Osteoblast (primary cell): ENCODE results near the gene CYLC2. TPM values are rescaled to one million over a fixed set of nuclear protein-coding genes. Genes with fewer than 3 reads are reported as not detected.

Experiments used
- DNase-seq: peaks from one replicate; pipeline ENCODE4 v3.0.0; 2011; ENCODE audit warnings: low spot score, mixed read lengths; ENCODE audit not compliant: insufficient read length; ENCODE audit errors: missing footprints
- H2AFZ ChIP-seq: 2 replicates; pipeline ENCODE4 v1.6.0; 2011; ENCODE audit warnings: mild to moderate bottlenecking, low read length
- H3K27ac ChIP-seq: 2 replicates; pipeline ENCODE4 v1.5.1; 2011; ENCODE audit warnings: mild to moderate bottlenecking, low read depth, low read length, moderate library complexity
- H3K27me3 ChIP-seq: 2 replicates; pipeline ENCODE4 v1.6.0; 2012; ENCODE audit warnings: mild to moderate bottlenecking, control low read depth, inconsistent platforms, low read length, moderate library complexity; ENCODE audit not compliant: insufficient read depth
- H3K36me3 ChIP-seq: 2 replicates; pipeline ENCODE4 v1.5.1; 2011; ENCODE audit warnings: mild to moderate bottlenecking, low read length, control low read depth, moderate library complexity; ENCODE audit not compliant: insufficient read depth
- H3K4me1 ChIP-seq: 2 replicates; pipeline ENCODE4 v1.5.1; 2011; ENCODE audit warnings: mild to moderate bottlenecking, low read length, control low read depth, moderate library complexity; ENCODE audit not compliant: insufficient read depth
- H3K4me2 ChIP-seq: 2 replicates; pipeline ENCODE4 v1.6.0; 2011; ENCODE audit warnings: mild to moderate bottlenecking, low read length; ENCODE audit not compliant: insufficient read depth
- H3K4me3 ChIP-seq: fragments of 200-600 bp; sonication (generic); 3 replicates; pipeline ENCODE4 v1.5.1; 2012; ENCODE audit warnings: mild to moderate bottlenecking, low read length, inconsistent platforms; ENCODE audit not compliant: insufficient read depth
- H3K79me2 ChIP-seq: 2 replicates; pipeline ENCODE4 v1.6.0; 2012; ENCODE audit warnings: mild to moderate bottlenecking, low read length, control low read depth, inconsistent platforms; ENCODE audit not compliant: insufficient read depth
- H3K9me3 ChIP-seq: 2 replicates; pipeline ENCODE4 v1.5.1; 2011; ENCODE audit warnings: low read depth, low read length, control low read depth
- H4K20me1 ChIP-seq: 2 replicates; pipeline ENCODE4 v1.6.0; 2012; ENCODE audit warnings: mild to moderate bottlenecking, low read length, control low read depth; ENCODE audit not compliant: insufficient read depth
- total RNA-seq: library from RNA; depleted of rRNA; stranded (reverse); fragments of >200 nt; gene quantifications from 2 replicates; pipeline ENCODE4 v1.2.3, GENCODE V29; 2012
- TF ChIP-seq, protein P1 (sequence below): IDR thresholded peaks from 2 replicates; pipeline ENCODE4 v1.5.1; 2011; ENCODE audit warnings: mild to moderate bottlenecking, low read depth, low read length, moderate library complexity; ENCODE audit errors: extremely low read depth

The CYLC2 gene
- total RNA-seq, 1 donor: not detected

DNA sequence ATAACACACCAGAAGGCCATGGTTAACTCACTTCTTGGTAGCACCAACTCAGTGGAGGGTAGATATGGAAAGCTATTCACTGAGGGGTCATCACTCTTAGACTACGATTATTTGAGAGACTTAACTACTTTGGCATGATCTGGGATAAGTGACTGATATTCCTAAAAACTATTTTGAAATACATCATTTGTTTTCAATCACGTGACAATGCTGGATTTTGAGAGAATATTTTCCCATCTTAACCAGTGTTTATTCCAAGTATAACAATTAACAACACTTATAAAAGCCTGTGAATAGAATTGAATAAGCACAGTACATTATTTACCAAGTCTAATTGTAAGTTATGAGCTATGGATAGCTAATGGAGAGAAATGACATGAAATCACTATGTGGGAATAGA, 22.4 kb upstream of the CYLC2 start:
- Histone ChIP-seq H3K9me3 (peaks cover 6% of the 10 kb centered on the region), H3K4me2 (no peak overlapping the region), H4K20me1 (no peaks in the 10 kb centered on the region), H3K4me1 (no peaks in the 10 kb centered on the region), H3K36me3 (no peaks in the 10 kb centered on the region), H3K27ac (no peak overlapping the region), H3K27me3 (no peaks in the 10 kb centered on the region), H3K4me3 (no peak overlapping the region), H2AFZ (no peak overlapping the region), H3K79me2 (no peaks in the 10 kb centered on the region)
- TF ChIP-seq, protein P1, sequence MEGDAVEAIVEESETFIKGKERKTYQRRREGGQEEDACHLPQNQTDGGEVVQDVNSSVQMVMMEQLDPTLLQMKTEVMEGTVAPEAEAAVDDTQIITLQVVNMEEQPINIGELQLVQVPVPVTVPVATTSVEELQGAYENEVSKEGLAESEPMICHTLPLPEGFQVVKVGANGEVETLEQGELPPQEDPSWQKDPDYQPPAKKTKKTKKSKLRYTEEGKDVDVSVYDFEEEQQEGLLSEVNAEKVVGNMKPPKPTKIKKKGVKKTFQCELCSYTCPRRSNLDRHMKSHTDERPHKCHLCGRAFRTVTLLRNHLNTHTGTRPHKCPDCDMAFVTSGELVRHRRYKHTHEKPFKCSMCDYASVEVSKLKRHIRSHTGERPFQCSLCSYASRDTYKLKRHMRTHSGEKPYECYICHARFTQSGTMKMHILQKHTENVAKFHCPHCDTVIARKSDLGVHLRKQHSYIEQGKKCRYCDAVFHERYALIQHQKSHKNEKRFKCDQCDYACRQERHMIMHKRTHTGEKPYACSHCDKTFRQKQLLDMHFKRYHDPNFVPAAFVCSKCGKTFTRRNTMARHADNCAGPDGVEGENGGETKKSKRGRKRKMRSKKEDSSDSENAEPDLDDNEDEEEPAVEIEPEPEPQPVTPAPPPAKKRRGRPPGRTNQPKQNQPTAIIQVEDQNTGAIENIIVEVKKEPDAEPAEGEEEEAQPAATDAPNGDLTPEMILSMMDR: no peak
- DNase-seq: no peak

DNA sequence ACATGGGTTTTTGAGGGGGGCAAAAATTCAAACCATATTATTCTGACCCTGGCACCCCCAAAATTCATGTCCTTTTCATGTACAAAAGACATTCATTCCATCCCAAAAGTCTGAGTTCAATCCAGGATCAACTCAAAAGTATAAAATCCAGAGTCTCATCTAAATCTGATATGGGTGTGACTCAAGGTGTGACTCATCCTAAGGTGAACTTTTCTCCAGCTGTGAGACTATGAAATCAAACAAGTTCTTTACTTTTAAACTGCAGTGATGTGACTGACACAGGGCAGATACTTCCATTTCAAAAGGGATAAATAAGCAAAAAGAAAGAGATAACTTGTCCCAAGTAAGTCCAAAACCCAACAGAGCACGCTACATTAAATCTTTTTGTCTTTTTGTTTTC, 20.6 kb upstream of the CYLC2 start:
- no peak for DNase-seq
- TF ChIP-seq, protein P1: no peak

DNA sequence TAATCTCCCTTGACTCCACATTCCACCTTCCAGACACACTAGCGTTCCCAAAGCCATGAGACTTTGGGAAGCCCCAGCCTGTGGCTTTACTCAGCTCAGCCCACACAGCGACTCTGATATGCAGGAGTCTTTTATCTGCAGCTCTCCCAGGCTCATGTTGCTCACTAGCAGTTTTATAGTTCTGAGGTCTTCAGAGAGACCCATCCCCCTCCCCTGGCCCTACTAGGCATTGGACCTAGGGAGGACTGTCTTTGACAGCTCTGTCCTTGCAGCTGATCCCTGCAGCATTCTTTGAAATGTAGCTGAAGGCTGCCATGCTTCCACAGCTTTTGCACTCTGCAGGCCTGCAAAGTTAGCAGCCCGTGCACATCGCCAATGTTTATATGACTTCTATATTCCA, 19.9 kb upstream of the CYLC2 start:
- H3K27me3 ChIP-seq: no peaks in the 10 kb centered on the region
- H3K4me3 ChIP-seq: no peak overlapping the region
- no peak overlapping the region for H3K4me2 ChIP-seq
- peaks cover 6% of the 10 kb centered on the region for H3K9me3 ChIP-seq
- H3K27ac ChIP-seq: no peak overlapping the region
- no peaks in the 10 kb centered on the region for H3K4me1 ChIP-seq
- no peaks in the 10 kb centered on the region for H3K36me3 ChIP-seq
- DNase-seq: no peak
- no peak overlapping the region for H2AFZ ChIP-seq
- no peaks in the 10 kb centered on the region for H4K20me1 ChIP-seq
- H3K79me2 ChIP-seq: no peaks in the 10 kb centered on the region
- TF ChIP-seq, protein P1: no peak

More for the DNA sequence above, 20.6 kb upstream of the CYLC2 start:
- no peak overlapping the region for H3K4me3 ChIP-seq
- H3K4me1 ChIP-seq: no peaks in the 10 kb centered on the region
- no peak overlapping the region for H3K27ac ChIP-seq
- H3K9me3 ChIP-seq: peaks cover 6% of the 10 kb centered on the region
- no peaks in the 10 kb centered on the region for H3K79me2 ChIP-seq
- no peak overlapping the region for H3K4me2 ChIP-seq
- no peaks in the 10 kb centered on the region for H3K36me3 ChIP-seq
- no peaks in the 10 kb centered on the region for H4K20me1 ChIP-seq
- no peak overlapping the region for H2AFZ ChIP-seq
- no peaks in the 10 kb centered on the region for H3K27me3 ChIP-seq

DNA sequence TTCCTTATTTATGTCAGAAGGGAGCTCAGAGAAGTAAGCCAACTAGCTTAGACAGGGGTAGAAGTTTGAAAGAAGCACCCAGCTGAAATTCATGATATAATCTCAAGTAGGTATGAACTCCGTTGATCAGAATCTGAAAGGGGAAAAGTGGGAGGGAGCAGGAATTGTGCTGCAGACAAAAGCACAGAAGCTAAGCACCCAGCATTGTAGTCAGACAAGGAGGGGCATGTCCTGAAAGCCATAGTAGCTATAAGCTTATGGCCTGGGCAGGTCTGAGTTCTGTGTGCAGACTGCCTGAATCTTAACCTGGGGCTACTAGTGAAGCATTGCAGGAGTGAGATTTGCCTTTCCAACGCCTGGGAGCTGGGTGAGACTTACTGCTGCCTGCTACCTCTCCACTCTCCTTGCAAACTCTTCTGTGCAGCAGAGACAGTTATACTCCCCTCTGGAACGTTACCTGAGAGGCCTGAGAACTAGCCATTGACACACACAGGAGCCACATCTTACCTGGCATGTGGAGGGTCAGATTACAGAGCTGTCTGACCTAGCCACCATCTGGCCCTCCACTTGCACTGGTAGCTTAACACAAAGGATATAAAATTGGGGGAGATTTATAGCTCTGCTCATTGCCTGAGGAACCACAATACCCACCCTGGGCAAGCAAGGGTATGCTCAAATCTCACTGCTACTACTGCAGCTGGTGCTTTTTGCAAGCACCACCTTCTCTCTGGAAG, 9.8 kb upstream of the CYLC2 start:
- no peak for DNase-seq
- no peak overlapping the region for H3K4me2 ChIP-seq

More for the DNA sequence above, 9.8 kb upstream of the CYLC2 start:
- Histone ChIP-seq H3K27me3 (no peaks in the 10 kb centered on the region), H3K27ac (no peak overlapping the region), H4K20me1 (no peaks in the 10 kb centered on the region), H3K4me1 (no peaks in the 10 kb centered on the region), H3K79me2 (no peaks in the 10 kb centered on the region), H3K36me3 (no peaks in the 10 kb centered on the region), H3K9me3 (no peaks in the 10 kb centered on the region), H3K4me3 (no peak overlapping the region), H2AFZ (no peak overlapping the region)
- TF ChIP-seq, protein P1: no peak
